Bronchial smooth muscle cell (primary cell): Measurements from ENCODE around the gene JAKMIP3. TPM values are rescaled to one million over a fixed set of nuclear protein-coding genes. Genes with fewer than 3 reads are reported as not detected.

Experiments
- total RNA-seq: library from RNA; depleted of rRNA; stranded (reverse); fragments of >200 nt; gene quantifications from 2 replicates; pipeline ENCODE4 v1.2.1, GENCODE V29; 2014

Gene JAKMIP3
- total RNA-seq: 0.16 and 0.26 TPM in 2 replicates

DNA sequence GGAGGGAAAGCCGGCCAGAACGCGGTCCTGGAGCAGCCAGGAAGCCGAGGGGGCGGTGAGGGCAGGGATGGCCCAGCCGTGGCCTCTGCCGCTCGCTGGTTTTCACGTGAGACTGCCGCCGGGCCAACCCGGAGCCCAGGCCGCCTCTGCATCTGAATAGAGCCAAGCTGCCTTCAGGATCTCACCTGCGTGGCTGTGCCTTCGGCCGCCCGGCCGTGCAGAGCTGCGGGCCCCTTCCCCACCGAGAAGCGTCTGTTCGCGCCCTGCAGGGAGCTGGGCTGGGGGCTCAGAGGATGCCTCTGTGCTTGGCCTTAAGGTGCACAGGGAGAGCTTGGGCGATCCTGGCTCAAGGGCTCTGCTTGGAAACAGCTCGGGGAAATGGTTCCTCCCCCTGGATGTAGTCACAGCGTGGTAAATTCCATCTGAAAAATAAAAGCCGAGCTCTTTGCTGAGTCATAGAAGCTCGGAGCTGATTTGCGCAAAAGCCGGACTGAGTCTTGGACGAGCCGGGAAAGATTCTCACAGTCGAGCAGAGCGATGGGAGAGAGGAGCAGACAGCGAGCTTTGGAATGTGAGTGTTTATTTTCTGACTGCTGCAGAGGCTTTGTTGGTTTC, at the start of gene JAKMIP3:
Gene JAKMIP3 (plus strand): TSS at position 456 of the 615 bp plus-strand sequence. CDS start 38,863 bp downstream, outside the sequence.

Other genes with a start within 250 kb of the JAKMIP3 start
- gene PPP2R2D, start 164.9 kb upstream of the JAKMIP3 start, total RNA-seq: 19.9 and 23.7 TPM in 2 replicates
- 31.5 and 41.1 TPM in 2 replicates for gene BNIP3, start 84.0 kb upstream of the JAKMIP3 start, total RNA-seq
- gene DPYSL4, start 121.0 kb downstream of the JAKMIP3 start, total RNA-seq: 2.4 and 2.7 TPM in 2 replicates
- 10.5 and 11.7 TPM in 2 replicates for gene STK32C, start 242.0 kb downstream of the JAKMIP3 start, total RNA-seq